Heart left ventricle (tissue), 13 donors: ENCODE data around the gene DCDC1.

Experiments used
- CTCF ChIP-seq, 12 donors: fragments of 200-600 bp; sonication (generic) in 4 of 12; IDR thresholded peaks; one replicate each; pipeline versions ENCODE4 v1.5.0 to v1.8.0; 2018 to 2022; ENCODE audit warnings: antibody characterized with exemption in 12 of 12, mild to moderate bottlenecking in 5 of 12
- POLR2A ChIP-seq, 2 donors: fragments of 450-650 bp; IDR thresholded peaks; one replicate each; pipeline ENCODE4 v1.6.1; 2017; ENCODE audit warnings: antibody characterized with exemption in 2 of 2, mild to moderate bottlenecking in 2 of 2, moderate library complexity in 2 of 2
- donor health status: ischemic (EF 13 %, LVEDD 7.1; RV severe dilation, severe dysfunction).
- donor health status: DM: no; HTN: yes; CAD: no.
- donor health status: DM: no; HTN: no; CAD: no.
- donor health status: ischemic (EF 25% LVEDD 6.9; RV normal size, moderate dysfunction).
- donor health status: ischemic (EF 25% LVEDD 5.7; RV mildly dilated, moderate dysfunction).
- donor health status: ischemic (EF 35%, LVEDD 5.7; RV mildly dilated, moderate dysfunction).
- donor health status: nonischemic (EF 11% LVEDD 7.7; RV severe dilation, severe dysfunction).
- donor health status: DM: yes; HTN: yes; CAD: no.
- donor health status: PGD.
- donor health status: ischemic (EF 29% LVEDD 5.4; RV normal size, mild dysfunction).
- donor health status: nonischemic (EF 23%, LVEDD 6.1; RV moderate dilation, normal function).

GRCh38 chr11:30960387-30960992 lies 409.0 kb downstream of the DCDC1 start:
- TF ChIP-seq CTCF (IDR thresholded peaks at IDR 0.05) (peak; percentile 24 to 62 (median 50)), POLR2A (IDR thresholded peaks at IDR 0.05) (no peak)
